OCI-LY3 (cell line): Measurements from ENCODE around the gene NHERF2.

Experiments
- CTCF ChIP-seq: fragments of 200-600, 300-600 bp; sonication (generic); IDR thresholded peaks from 2 replicates; pipeline ENCODE4 v1.5.1; 2014; ENCODE audit warnings: antibody characterized with exemption, low read length, low read depth
- EZH2phosphoT487 ChIP-seq: fragments of 200-600 bp; shearing (Covaris generic); IDR thresholded peaks from 2 replicates; pipeline ENCODE4 v1.6.1; 2018; ENCODE audit warnings: antibody characterized with exemption, mixed run types, low read depth

GRCh38 chr16:2034696-2035430 lies 8.2 kb downstream of the NHERF2 start:
- TF ChIP-seq CTCF (no peak), EZH2phosphoT487 (no peak)
